SU-DHL-6 (cell line): Measurements from ENCODE around the gene C9orf57.

Experiments used
- H2AFZ ChIP-seq: fragments of 200-600 bp; sonication (generic); 2 replicates; pipeline ENCODE4 v1.6.1; 2014; ENCODE audit warnings: low read depth, mild to moderate bottlenecking, moderate library complexity, mixed read lengths, antibody characterized with exemption, low read length; ENCODE audit not compliant: severe bottlenecking
- H3F3A ChIP-seq: fragments of 200-600 bp; shearing (Covaris generic); 2 replicates; pipeline ENCODE4 v1.6.0; 2016; ENCODE audit warnings: antibody characterized with exemption, mild to moderate bottlenecking; ENCODE audit not compliant: insufficient read depth
- H3K27ac ChIP-seq: fragments of 200-600 bp; sonication (generic); 2 replicates; pipeline ENCODE4 v1.5.1; 2016; ENCODE audit warnings: low read depth, mild to moderate bottlenecking, low read length, moderate library complexity, mixed read lengths
- H3K27me3 ChIP-seq: fragments of 200-600 bp; sonication (generic), shearing (Covaris generic); 2 replicates; pipeline ENCODE4 v1.6.0; 2014; ENCODE audit warnings: mild to moderate bottlenecking, low read length
- H3K36me3 ChIP-seq: fragments of 200-600 bp; sonication (generic); 2 replicates; pipeline ENCODE4 v1.6.1; 2014; ENCODE audit warnings: mild to moderate bottlenecking, low read length, mixed read lengths
- H3K4me2 ChIP-seq: fragments of 300-600, 200-600 bp; shearing (Covaris generic), sonication (generic); 2 replicates; pipeline ENCODE4 v1.6.0; 2014; ENCODE audit warnings: low read length, low read depth, mild to moderate bottlenecking; ENCODE audit not compliant: poor library complexity, severe bottlenecking
- H3K4me3 ChIP-seq: fragments of 200-600 bp; sonication (generic); 2 replicates; pipeline ENCODE4 v1.5.1; 2014; ENCODE audit warnings: antibody characterized with exemption, low read length, mild to moderate bottlenecking, mixed read lengths; ENCODE audit not compliant: insufficient read depth, poor library complexity, severe bottlenecking
- H3K79me2 ChIP-seq: fragments of 200-600 bp; sonication (generic); 2 replicates; pipeline ENCODE4 v1.6.1; 2014; ENCODE audit warnings: mild to moderate bottlenecking, low read length, moderate library complexity; ENCODE audit not compliant: insufficient read depth
- H3K9ac ChIP-seq: fragments of 200-600 bp; sonication (generic); 2 replicates; pipeline ENCODE4 v1.7.0; 2014; ENCODE audit warnings: mild to moderate bottlenecking, low read length
- H3K9me2 ChIP-seq: fragments of 200-600 bp; sonication (generic); replicated peaks from 2 replicates; pipeline ENCODE4 v1.6.1; 2014; ENCODE audit warnings: low read length; ENCODE audit not compliant: insufficient read depth
- H3K9me3 ChIP-seq: fragments of 200-600 bp; sonication (generic); 2 replicates; pipeline ENCODE4 v1.6.1; 2014; ENCODE audit warnings: low read length, mixed read lengths; ENCODE audit not compliant: insufficient read depth
- H4K20me1 ChIP-seq: fragments of 200-600 bp; sonication (generic); 2 replicates; pipeline ENCODE4 v1.6.1; 2014; ENCODE audit warnings: low read depth, mild to moderate bottlenecking, antibody characterized with exemption, low read length, moderate library complexity, mixed read lengths
- CTCF ChIP-seq: fragments of 200-600 bp; sonication (generic); IDR thresholded peaks from one replicate; pipeline ENCODE4 v1.5.1; 2017; ENCODE audit warnings: antibody characterized with exemption, mild to moderate bottlenecking, low read length, moderate library complexity; ENCODE audit not compliant: insufficient read depth, poor library complexity, severe bottlenecking
- EZH2phosphoT487 ChIP-seq: fragments of 200-600 bp; sonication (generic), shearing (Covaris generic); conservative IDR thresholded peaks from 2 replicates; pipeline ENCODE4 v1.6.1; 2018; ENCODE audit warnings: mild to moderate bottlenecking, antibody characterized with exemption, low read length, moderate library complexity, mixed read lengths

The C9orf57 gene

GRCh38 chr9:72029986-72030385 is 30.4 kb downstream of the C9orf57 start:
- no peaks in the 10 kb centered on the region for H3F3A ChIP-seq
- H3K9me2 ChIP-seq = no peaks in the 10 kb centered on the region
- H3K4me2 ChIP-seq = no peak overlapping the region
- H3K4me3 ChIP-seq = no peak overlapping the region
- no peak overlapping the region for H3K27ac ChIP-seq
- no peaks in the 10 kb centered on the region for H3K27me3 ChIP-seq
- TF ChIP-seq EZH2phosphoT487 (no peak), CTCF (no peak)
- no peaks in the 10 kb centered on the region for H4K20me1 ChIP-seq
- H3K79me2 ChIP-seq = no peaks in the 10 kb centered on the region
- H3K9ac ChIP-seq = no peak overlapping the region
- no peaks in the 10 kb centered on the region for H3K9me3 ChIP-seq
- H3K36me3 ChIP-seq = no peaks in the 10 kb centered on the region
- H2AFZ ChIP-seq = no peak overlapping the region

- no peak overlapping the region for H3K4me2 ChIP-seq
- H3K9me2 ChIP-seq = no peaks in the 10 kb centered on the region
These were observed 34.5 kb downstream of the C9orf57 start for GRCh38 chr9:72025906-72026305.

GRCh38 chr9:72023596-72023995 is 36.8 kb downstream of the C9orf57 start:
- Histone ChIP-seq H3F3A (no peaks in the 10 kb centered on the region), H3K79me2 (no peaks in the 10 kb centered on the region), H3K9me3 (no peaks in the 10 kb centered on the region), H2AFZ (no peak overlapping the region), H3K36me3 (no peaks in the 10 kb centered on the region), H3K9ac (no peak overlapping the region), H3K4me2 (no peak overlapping the region), H4K20me1 (no peaks in the 10 kb centered on the region), H3K27me3 (no peaks in the 10 kb centered on the region), H3K9me2 (no peaks in the 10 kb centered on the region), H3K27ac (no peak overlapping the region), H3K4me3 (no peak overlapping the region)
- TF ChIP-seq EZH2phosphoT487 (no peak), CTCF (no peak)

More at GRCh38 chr9:72025906-72026305, 34.5 kb downstream of the C9orf57 start:
- no peaks in the 10 kb centered on the region for H3K27me3 ChIP-seq
- TF ChIP-seq EZH2phosphoT487 = no peak
- TF ChIP-seq CTCF = no peak
- no peaks in the 10 kb centered on the region for H3K9me3 ChIP-seq
- H3K79me2 ChIP-seq = no peaks in the 10 kb centered on the region
- H3F3A ChIP-seq = no peaks in the 10 kb centered on the region
- no peak overlapping the region for H3K27ac ChIP-seq
- no peaks in the 10 kb centered on the region for H3K36me3 ChIP-seq
- no peak overlapping the region for H3K9ac ChIP-seq
- H3K4me3 ChIP-seq = no peak overlapping the region
- no peaks in the 10 kb centered on the region for H4K20me1 ChIP-seq
- H2AFZ ChIP-seq = no peak overlapping the region

- Histone ChIP-seq H3K36me3 (no peaks in the 10 kb centered on the region), H3K9me2 (no peaks in the 10 kb centered on the region), H3K27ac (no peak overlapping the region), H3K9ac (no peak overlapping the region), H2AFZ (no peak overlapping the region), H3K79me2 (no peaks in the 10 kb centered on the region), H3K4me2 (no peak overlapping the region), H3F3A (no peaks in the 10 kb centered on the region), H3K4me3 (no peak overlapping the region), H4K20me1 (no peaks in the 10 kb centered on the region), H3K27me3 (no peaks in the 10 kb centered on the region), H3K9me3 (no peaks in the 10 kb centered on the region)
- no peak for TF ChIP-seq CTCF
- TF ChIP-seq EZH2phosphoT487 = no peak
These were observed 37.6 kb downstream of the C9orf57 start for GRCh38 chr9:72022841-72023240.
